ENCODE data around the gene CPT2.

DNA sequence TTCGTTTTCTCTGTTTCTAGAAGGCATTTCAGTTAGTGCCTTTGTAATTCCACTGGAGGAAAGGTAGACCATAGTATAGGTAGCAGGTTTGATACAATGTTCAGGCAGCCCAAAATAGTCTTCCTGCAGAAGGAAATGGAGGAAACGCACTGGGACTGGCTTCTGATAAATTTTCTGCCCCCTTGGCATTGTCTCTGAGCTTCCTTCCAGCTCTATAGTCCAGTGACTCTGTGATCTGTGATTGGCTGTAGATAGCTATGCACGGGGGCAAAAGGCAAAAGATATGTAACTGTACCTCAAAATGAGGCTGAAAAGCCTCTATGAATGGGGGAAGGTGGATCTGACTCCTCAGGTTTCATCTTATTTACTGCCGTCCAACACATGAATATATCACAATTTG is 47.5 kb downstream of the CPT2 start:
- TF ChIP-seq, protein P1, sequence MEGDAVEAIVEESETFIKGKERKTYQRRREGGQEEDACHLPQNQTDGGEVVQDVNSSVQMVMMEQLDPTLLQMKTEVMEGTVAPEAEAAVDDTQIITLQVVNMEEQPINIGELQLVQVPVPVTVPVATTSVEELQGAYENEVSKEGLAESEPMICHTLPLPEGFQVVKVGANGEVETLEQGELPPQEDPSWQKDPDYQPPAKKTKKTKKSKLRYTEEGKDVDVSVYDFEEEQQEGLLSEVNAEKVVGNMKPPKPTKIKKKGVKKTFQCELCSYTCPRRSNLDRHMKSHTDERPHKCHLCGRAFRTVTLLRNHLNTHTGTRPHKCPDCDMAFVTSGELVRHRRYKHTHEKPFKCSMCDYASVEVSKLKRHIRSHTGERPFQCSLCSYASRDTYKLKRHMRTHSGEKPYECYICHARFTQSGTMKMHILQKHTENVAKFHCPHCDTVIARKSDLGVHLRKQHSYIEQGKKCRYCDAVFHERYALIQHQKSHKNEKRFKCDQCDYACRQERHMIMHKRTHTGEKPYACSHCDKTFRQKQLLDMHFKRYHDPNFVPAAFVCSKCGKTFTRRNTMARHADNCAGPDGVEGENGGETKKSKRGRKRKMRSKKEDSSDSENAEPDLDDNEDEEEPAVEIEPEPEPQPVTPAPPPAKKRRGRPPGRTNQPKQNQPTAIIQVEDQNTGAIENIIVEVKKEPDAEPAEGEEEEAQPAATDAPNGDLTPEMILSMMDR (IDR thresholded peaks at IDR 0.05; ENCODE audit: low read length) = no peak
- TF ChIP-seq EZH2 (optimal IDR thresholded peaks at IDR 0.05; ENCODE audit: low read depth, low read length) = no peak

All from MM.1S (cell line).